Right renal pelvis (tissue), 4 donors: ENCODE data around the gene CUL4A. TPM values are rescaled to one million over a fixed set of nuclear protein-coding genes. Genes with fewer than 3 reads are reported as not detected.
"Not testable (repeated sequence)": the region's sequence is repeated elsewhere in the genome, so short reads cannot be mapped to it uniquely, and the experiment has no call there.

ENCODE experiments used
- DNase-seq, 4 donors: peaks; one replicate each; pipeline ENCODE4 v3.0.0-alpha.2; 2013; ENCODE audit warnings: low read depth in 4 of 4, low spot score in 3 of 4, missing footprints in 1 of 4
- polyA plus RNA-seq, 4 donors: library from polyadenylated mRNA; unstranded; fragments of 120-200 nt; gene quantifications; one replicate each; pipeline ENCODE4 v1.2.1, GENCODE V29; 2013; ENCODE audit not compliant: insufficient read length in 4 of 4

The CUL4A gene
- polyA plus RNA-seq, 4 donors, result 74.6 to 85.3 (median 82.0) TPM

- no peak for DNase-seq
Measured at GRCh38 chr13:113232208-113233003, 23.0 kb downstream of the CUL4A start.

GRCh38 chr13:113233101-113233500, 23.7 kb downstream of the CUL4A start:
- no peak for DNase-seq

- DNase-seq, result no peak
Measured at GRCh38 chr13:113238536-113238935, 29.1 kb downstream of the CUL4A start.

- no peak for DNase-seq
Measured at GRCh38 chr13:113239357-113239756, 29.9 kb downstream of the CUL4A start.

- no peak for DNase-seq
Measured at GRCh38 chr13:113239986-113240385, 30.6 kb downstream of the CUL4A start.

- not testable (repeated sequence) for DNase-seq
Measured at GRCh38 chr13:113241623-113242022, 32.2 kb downstream of the CUL4A start.

- DNase-seq, result no peak
Measured at GRCh38 chr13:113243847-113244246, 34.4 kb downstream of the CUL4A start.

GRCh38 chr13:113245849-113246796, 36.7 kb downstream of the CUL4A start:
- DNase-seq, result no peak

GRCh38 chr13:113252516-113253095, 43.2 kb downstream of the CUL4A start:
- no peak for DNase-seq

- not testable (repeated sequence) for DNase-seq
Measured at GRCh38 chr13:113257908-113258307, 48.5 kb downstream of the CUL4A start.

GRCh38 chr13:113258321-113259054, 49.1 kb downstream of the CUL4A start:
- DNase-seq, result no peak

GRCh38 chr13:113260996-113261395, 51.6 kb downstream of the CUL4A start:
- DNase-seq, result no peak

GRCh38 chr13:113263016-113263415, 53.6 kb downstream of the CUL4A start:
- not testable (repeated sequence) for DNase-seq

GRCh38 chr13:113267642-113268405, 58.4 kb downstream of the CUL4A start:
- DNase-seq, result no peak

GRCh38 chr13:113272031-113272430, 62.6 kb downstream of the CUL4A start:
- no peak for DNase-seq

- DNase-seq, result no peak
Measured at GRCh38 chr13:113272701-113273181, 63.3 kb downstream of the CUL4A start.

GRCh38 chr13:113273321-113273720, 63.9 kb downstream of the CUL4A start:
- DNase-seq, result no peak

GRCh38 chr13:113273851-113274590, 64.6 kb downstream of the CUL4A start:
- DNase-seq, result no peak

GRCh38 chr13:113274721-113275120, 65.3 kb downstream of the CUL4A start:
- no peak for DNase-seq
